HepG2 (cell line): Measurements from ENCODE around the gene HELZ2. TPM values are rescaled to one million over a fixed set of nuclear protein-coding genes. Genes with fewer than 3 reads are reported as not detected.

Experiments
- ATAD3A ChIP-seq: sonication (generic); formaldehyde crosslinking; IDR thresholded peaks from 2 replicates; pipeline ENCODE4 v1.4.0; 2020; ENCODE audit warnings: missing genetic modification reagents
- CBX5 ChIP-seq: sonication (generic); formaldehyde crosslinking; IDR thresholded peaks from 2 replicates; pipeline ENCODE4 v1.4.0; 2020; ENCODE audit warnings: missing genetic modification reagents, borderline replicate concordance
- DDIT3 ChIP-seq: sonication (generic); formaldehyde crosslinking; IDR thresholded peaks from 2 replicates; pipeline ENCODE4 v1.4.0; 2020; ENCODE audit warnings: mild to moderate bottlenecking, missing genetic modification reagents
- GABPB1 ChIP-seq: IDR thresholded peaks from 2 replicates; pipeline ENCODE4 v1.6.1; 2016; ENCODE audit warnings: mild to moderate bottlenecking, missing genetic modification reagents, moderate library complexity, missing compliant biosample characterization
- PITX1 ChIP-seq: sonication (generic); formaldehyde crosslinking; IDR thresholded peaks from 2 replicates; pipeline ENCODE4 v1.5.1; 2020; ENCODE audit warnings: mild to moderate bottlenecking, missing genetic modification reagents
- PREB ChIP-seq: sonication (generic); formaldehyde crosslinking; IDR thresholded peaks from 2 replicates; pipeline ENCODE4 v1.4.0; 2020; ENCODE audit warnings: missing genetic modification reagents
- RORA ChIP-seq: sonication (generic); formaldehyde crosslinking; IDR thresholded peaks from 2 replicates; pipeline ENCODE4 v1.5.0; 2020; ENCODE audit warnings: mild to moderate bottlenecking, missing genetic modification reagents, moderate library complexity
- YEATS4 ChIP-seq: sonication (generic); formaldehyde crosslinking; IDR thresholded peaks from 2 replicates; pipeline ENCODE4 v1.4.0; 2020; ENCODE audit warnings: missing genetic modification reagents, borderline replicate concordance
- ZBTB4 ChIP-seq: sonication (generic); formaldehyde crosslinking; IDR thresholded peaks from 2 replicates; pipeline ENCODE4 v1.4.0; 2020; ENCODE audit warnings: missing genetic modification reagents, mild to moderate bottlenecking, borderline replicate concordance
- ZFAT ChIP-seq: sonication (generic); formaldehyde crosslinking; conservative IDR thresholded peaks from 2 replicates; pipeline ENCODE4 v1.8.1; 2023; ENCODE audit warnings: missing genetic modification reagents, inconsistent platforms
- ZFP82 ChIP-seq: sonication (generic); formaldehyde crosslinking; IDR thresholded peaks from 2 replicates; pipeline ENCODE4 v1.5.1; 2020; ENCODE audit warnings: mild to moderate bottlenecking, missing genetic modification reagents, borderline replicate concordance
- ZNF17 ChIP-seq: sonication (generic); formaldehyde crosslinking; IDR thresholded peaks from 2 replicates; pipeline ENCODE4 v1.5.0; 2020; ENCODE audit warnings: mild to moderate bottlenecking, missing genetic modification reagents
- ZNF234 ChIP-seq: sonication (generic); formaldehyde crosslinking; conservative IDR thresholded peaks from 2 replicates; pipeline ENCODE4 v1.5.1; 2020; ENCODE audit warnings: mild to moderate bottlenecking, missing genetic modification reagents
- ZNF296 ChIP-seq: sonication (generic); formaldehyde crosslinking; conservative IDR thresholded peaks from 2 replicates; pipeline ENCODE4 v1.5.0; 2020; ENCODE audit warnings: mild to moderate bottlenecking, missing genetic modification reagents
- ZNF562 ChIP-seq: sonication (generic); formaldehyde crosslinking; IDR thresholded peaks from 2 replicates; pipeline ENCODE4 v1.8.0; 2022; ENCODE audit warnings: missing genetic modification reagents, borderline replicate concordance
- ZNF709 ChIP-seq: sonication (generic); formaldehyde crosslinking; IDR thresholded peaks from 2 replicates; pipeline ENCODE4 v1.5.0; 2020; ENCODE audit warnings: mild to moderate bottlenecking, missing genetic modification reagents
- ZSCAN21 ChIP-seq: sonication (generic); formaldehyde crosslinking; IDR thresholded peaks from 2 replicates; pipeline ENCODE4 v1.8.0; 2022; ENCODE audit warnings: mild to moderate bottlenecking, missing genetic modification reagents, moderate library complexity, borderline replicate concordance
- polyA plus RNA-seq, 8 experiments: library from polyadenylated mRNA; depleted of rRNA in 3 of 8; stranded (reverse) in 7 of 8; unstranded in 1 of 8; fragments of >200 nt; fragmentation: Illumina TruSeq in 4 of 8; extraction: Trizol in 4 of 8; gene quantifications; 2 replicates each; pipeline versions ENCODE4 v1.2.1 to v1.2.3, GENCODE V29; 2011 to 2016; ENCODE audit warnings: low read depth in 4 of 8, missing spikeins in 1 of 8, mixed read lengths in 1 of 8; ENCODE audit not compliant: insufficient read depth in 1 of 8
- total RNA-seq, 5 experiments: library from RNA; depleted of rRNA; stranded (reverse); fragments of >200 nt; fragmentation: Illumina TruSeq; extraction: Trizol; gene quantifications; 2 replicates each; pipeline ENCODE4 v1.2.3, GENCODE V29; 2016; ENCODE audit warnings: low read depth in 1 of 5
- TF ChIP-seq, protein P1 (sequence below): sonication (generic); formaldehyde crosslinking; IDR thresholded peaks from 2 replicates; pipeline ENCODE4 v1.4.0; 2020; ENCODE audit warnings: missing genetic modification reagents, mild to moderate bottlenecking, borderline replicate concordance
- TF ChIP-seq, protein P2 (sequence below): sonication (generic); formaldehyde crosslinking; conservative IDR thresholded peaks from 2 replicates; pipeline ENCODE4 v1.8.1; 2023; ENCODE audit warnings: missing genetic modification reagents

Gene HELZ2
- total and polyA plus RNA-seq, 2 of the 13 experiments (the other 11 are each of a cell fraction or from before 2014, with no cell fraction given) = 9.6 to 10.1 TPM

DNA sequence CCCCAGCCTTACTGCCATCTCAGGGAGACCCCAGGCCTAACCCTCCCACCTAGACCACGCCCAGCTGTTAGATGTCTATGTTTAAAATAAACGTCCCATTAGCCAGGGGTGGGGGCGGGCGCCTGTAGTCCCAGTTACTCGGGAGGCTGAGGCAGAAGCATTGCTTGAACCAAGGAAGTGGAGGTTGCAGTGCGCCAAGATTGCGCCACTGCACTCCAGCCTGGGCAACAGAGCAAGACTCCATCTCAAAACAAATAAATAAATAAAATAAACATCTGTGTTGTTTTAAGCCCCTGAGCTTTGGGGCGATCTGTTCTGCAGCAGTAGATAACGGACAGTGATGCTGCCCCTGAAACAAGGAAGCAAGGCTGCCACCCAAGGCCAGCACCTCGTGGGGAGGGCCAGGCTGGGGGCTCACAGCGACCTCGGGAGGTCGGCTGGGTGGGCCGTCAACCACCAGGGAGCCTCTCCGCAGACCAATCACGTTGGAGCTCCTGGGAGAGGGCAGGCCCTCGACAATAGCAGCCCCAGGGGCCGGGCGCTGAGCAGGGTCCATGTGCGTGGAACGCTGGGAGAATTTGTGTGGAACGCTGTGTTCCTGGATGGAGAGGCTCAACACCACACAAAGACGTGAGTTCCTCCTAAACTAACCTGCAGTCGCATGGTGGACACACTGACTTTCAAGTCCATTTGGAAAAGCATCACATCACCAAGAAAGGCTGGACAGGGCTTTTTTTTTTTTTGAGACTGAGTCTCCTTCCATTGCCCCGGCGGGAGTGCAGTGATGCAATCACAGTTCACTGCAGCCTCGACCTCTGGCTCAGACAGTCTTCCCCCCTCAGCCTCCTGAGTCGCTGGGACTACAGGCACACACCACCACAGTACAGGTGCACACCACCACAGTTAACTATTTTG is 1.0 kb upstream of the HELZ2 start (continued):
- TF ChIP-seq PREB (CRISPR knock-in tag) (no peak), YEATS4 (CRISPR knock-in tag) (no peak), ZSCAN21 (CRISPR knock-in tag) (peak; percentile 30; the same call in 1 of the 2 replicates), ZNF17 (CRISPR knock-in tag) (no peak), DDIT3 (CRISPR knock-in tag) (no peak), ZNF709 (peak; percentile 61; the same call in 1 of the 2 replicates), ZFP82 (CRISPR knock-in tag) (no peak), RORA (no peak), ZNF562 (no peak), ZBTB4 (CRISPR knock-in tag) (no peak; the same call in 1 of the 2 replicates), ZNF234 (0 out of 2 replicates have a peak, but pooled peaks have one; percentile 80), ATAD3A (no peak), ZFAT (CRISPR knock-in tag) (no peak), GABPB1 (CRISPR knock-in tag) (peak; percentile 54; the same call in 1 of the 2 replicates), CBX5 (CRISPR knock-in tag) (peak; percentile 9; the same call in 1 of the 2 replicates), ZNF296 (CRISPR knock-in tag) (no peak), PITX1 (CRISPR knock-in tag) (no peak)
- TF ChIP-seq, protein P1, sequence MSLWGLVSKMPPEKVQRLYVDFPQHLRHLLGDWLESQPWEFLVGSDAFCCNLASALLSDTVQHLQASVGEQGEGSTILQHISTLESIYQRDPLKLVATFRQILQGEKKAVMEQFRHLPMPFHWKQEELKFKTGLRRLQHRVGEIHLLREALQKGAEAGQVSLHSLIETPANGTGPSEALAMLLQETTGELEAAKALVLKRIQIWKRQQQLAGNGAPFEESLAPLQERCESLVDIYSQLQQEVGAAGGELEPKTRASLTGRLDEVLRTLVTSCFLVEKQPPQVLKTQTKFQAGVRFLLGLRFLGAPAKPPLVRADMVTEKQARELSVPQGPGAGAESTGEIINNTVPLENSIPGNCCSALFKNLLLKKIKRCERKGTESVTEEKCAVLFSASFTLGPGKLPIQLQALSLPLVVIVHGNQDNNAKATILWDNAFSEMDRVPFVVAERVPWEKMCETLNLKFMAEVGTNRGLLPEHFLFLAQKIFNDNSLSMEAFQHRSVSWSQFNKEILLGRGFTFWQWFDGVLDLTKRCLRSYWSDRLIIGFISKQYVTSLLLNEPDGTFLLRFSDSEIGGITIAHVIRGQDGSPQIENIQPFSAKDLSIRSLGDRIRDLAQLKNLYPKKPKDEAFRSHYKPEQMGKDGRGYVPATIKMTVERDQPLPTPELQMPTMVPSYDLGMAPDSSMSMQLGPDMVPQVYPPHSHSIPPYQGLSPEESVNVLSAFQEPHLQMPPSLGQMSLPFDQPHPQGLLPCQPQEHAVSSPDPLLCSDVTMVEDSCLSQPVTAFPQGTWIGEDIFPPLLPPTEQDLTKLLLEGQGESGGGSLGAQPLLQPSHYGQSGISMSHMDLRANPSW = 0 out of 2 replicates have a peak, but pooled peaks have one; percentile 27
- TF ChIP-seq, protein P2, sequence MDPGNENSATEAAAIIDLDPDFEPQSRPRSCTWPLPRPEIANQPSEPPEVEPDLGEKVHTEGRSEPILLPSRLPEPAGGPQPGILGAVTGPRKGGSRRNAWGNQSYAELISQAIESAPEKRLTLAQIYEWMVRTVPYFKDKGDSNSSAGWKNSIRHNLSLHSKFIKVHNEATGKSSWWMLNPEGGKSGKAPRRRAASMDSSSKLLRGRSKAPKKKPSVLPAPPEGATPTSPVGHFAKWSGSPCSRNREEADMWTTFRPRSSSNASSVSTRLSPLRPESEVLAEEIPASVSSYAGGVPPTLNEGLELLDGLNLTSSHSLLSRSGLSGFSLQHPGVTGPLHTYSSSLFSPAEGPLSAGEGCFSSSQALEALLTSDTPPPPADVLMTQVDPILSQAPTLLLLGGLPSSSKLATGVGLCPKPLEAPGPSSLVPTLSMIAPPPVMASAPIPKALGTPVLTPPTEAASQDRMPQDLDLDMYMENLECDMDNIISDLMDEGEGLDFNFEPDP (CRISPR knock-in tag) = no peak
